Sigmoid colon (tissue), 3 donors: ENCODE results near the gene EHBP1.

Experiments used
- POLR2A ChIP-seq, 2 donors: fragments of 450-650 bp; IDR thresholded peaks; one replicate each; pipeline ENCODE4 v1.6.1; 2016; ENCODE audit warnings: antibody characterized with exemption in 2 of 2, mild to moderate bottlenecking in 2 of 2, moderate library complexity in 2 of 2
- TF ChIP-seq, protein P1 (sequence below), 4 experiments: fragments of 450-650 bp in 3 of 4; fragments of 200-600 bp in 1 of 4; IDR thresholded peaks; one replicate each; pipeline ENCODE4 v1.5.1; 2016 to 2019; ENCODE audit warnings: antibody characterized with exemption in 4 of 4, mild to moderate bottlenecking in 3 of 4, moderate library complexity in 2 of 4

- TF ChIP-seq, protein P1, sequence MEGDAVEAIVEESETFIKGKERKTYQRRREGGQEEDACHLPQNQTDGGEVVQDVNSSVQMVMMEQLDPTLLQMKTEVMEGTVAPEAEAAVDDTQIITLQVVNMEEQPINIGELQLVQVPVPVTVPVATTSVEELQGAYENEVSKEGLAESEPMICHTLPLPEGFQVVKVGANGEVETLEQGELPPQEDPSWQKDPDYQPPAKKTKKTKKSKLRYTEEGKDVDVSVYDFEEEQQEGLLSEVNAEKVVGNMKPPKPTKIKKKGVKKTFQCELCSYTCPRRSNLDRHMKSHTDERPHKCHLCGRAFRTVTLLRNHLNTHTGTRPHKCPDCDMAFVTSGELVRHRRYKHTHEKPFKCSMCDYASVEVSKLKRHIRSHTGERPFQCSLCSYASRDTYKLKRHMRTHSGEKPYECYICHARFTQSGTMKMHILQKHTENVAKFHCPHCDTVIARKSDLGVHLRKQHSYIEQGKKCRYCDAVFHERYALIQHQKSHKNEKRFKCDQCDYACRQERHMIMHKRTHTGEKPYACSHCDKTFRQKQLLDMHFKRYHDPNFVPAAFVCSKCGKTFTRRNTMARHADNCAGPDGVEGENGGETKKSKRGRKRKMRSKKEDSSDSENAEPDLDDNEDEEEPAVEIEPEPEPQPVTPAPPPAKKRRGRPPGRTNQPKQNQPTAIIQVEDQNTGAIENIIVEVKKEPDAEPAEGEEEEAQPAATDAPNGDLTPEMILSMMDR (IDR thresholded peaks at IDR 0.05) = no peak
- no peak for TF ChIP-seq POLR2A (IDR thresholded peaks at IDR 0.05)
Observed at GRCh38 chr2:63009490-63009889, 304.0 kb downstream of the EHBP1 start.
